HEK293 (cell line): ENCODE data around the gene BAZ2B.

ENCODE experiments used
- HOXA7 ChIP-seq: sonication (generic); formaldehyde crosslinking; IDR thresholded peaks from 2 replicates; pipeline ENCODE4 v1.8.1; 2022; ENCODE audit warnings: missing genetic modification reagents, borderline replicate concordance
- HOXD13 ChIP-seq: sonication (generic); formaldehyde crosslinking; IDR thresholded peaks from 2 replicates; pipeline ENCODE4 v1.8.0; 2022; ENCODE audit warnings: missing genetic modification reagents, borderline replicate concordance
- KLF1 ChIP-seq: fragments of 450-650 bp; formaldehyde crosslinking; IDR thresholded peaks from 2 replicates; pipeline ENCODE4 v1.5.1; 2016; ENCODE audit warnings: missing biosample characterization, missing genetic modification characterization
- KLF16 ChIP-seq: fragments of 450-650 bp; formaldehyde crosslinking; IDR thresholded peaks from 2 replicates; pipeline ENCODE4 v1.5.1; 2017; ENCODE audit warnings: missing biosample characterization, missing genetic modification characterization
- PBX3 ChIP-seq: sonication (generic); formaldehyde crosslinking; IDR thresholded peaks from 2 replicates; pipeline ENCODE4 v1.8.1; 2022; ENCODE audit warnings: mild to moderate bottlenecking, moderate library complexity, missing genetic modification reagents
- ZBTB1 ChIP-seq: fragments of 450-650 bp; formaldehyde crosslinking; IDR thresholded peaks from 2 replicates; pipeline ENCODE4 v1.5.1; 2016; ENCODE audit warnings: missing biosample characterization, missing genetic modification characterization
- ZNF23 ChIP-seq: fragments of 450-650 bp; formaldehyde crosslinking; IDR thresholded peaks from 2 replicates; pipeline ENCODE4 v1.5.1; 2016; ENCODE audit warnings: missing biosample characterization, missing genetic modification characterization, borderline replicate concordance
- ZNF341 ChIP-seq: fragments of 450-650 bp; formaldehyde crosslinking; IDR thresholded peaks from 2 replicates; pipeline ENCODE4; 2016; ENCODE audit warnings: low read depth, missing biosample characterization, missing genetic modification characterization
- ZNF48 ChIP-seq: fragments of 450-650 bp; formaldehyde crosslinking; IDR thresholded peaks from 2 replicates; pipeline ENCODE4 v1.5.1; 2016; ENCODE audit warnings: missing biosample characterization, missing genetic modification characterization
- ZNF629 ChIP-seq: fragments of 450-650 bp; formaldehyde crosslinking; IDR thresholded peaks from 2 replicates; pipeline ENCODE4 v1.5.1; 2017; ENCODE audit warnings: missing biosample characterization, missing genetic modification characterization
- TF ChIP-seq, protein P1 (sequence below): fragments of 450-650 bp; formaldehyde crosslinking; IDR thresholded peaks from 2 replicates; pipeline ENCODE4 v1.5.1; 2016; ENCODE audit warnings: missing biosample characterization, missing genetic modification characterization
- TF ChIP-seq, protein P2 (sequence below): fragments of 450-650 bp; formaldehyde crosslinking; IDR thresholded peaks from 2 replicates; pipeline ENCODE4 v1.5.1; 2016; ENCODE audit warnings: missing biosample characterization, missing genetic modification characterization, low read depth

GRCh38 chr2:159285929-159286708, 330.2 kb downstream of the BAZ2B start, which contains the start of gene WDSUB1:
- TF ChIP-seq, protein P1, sequence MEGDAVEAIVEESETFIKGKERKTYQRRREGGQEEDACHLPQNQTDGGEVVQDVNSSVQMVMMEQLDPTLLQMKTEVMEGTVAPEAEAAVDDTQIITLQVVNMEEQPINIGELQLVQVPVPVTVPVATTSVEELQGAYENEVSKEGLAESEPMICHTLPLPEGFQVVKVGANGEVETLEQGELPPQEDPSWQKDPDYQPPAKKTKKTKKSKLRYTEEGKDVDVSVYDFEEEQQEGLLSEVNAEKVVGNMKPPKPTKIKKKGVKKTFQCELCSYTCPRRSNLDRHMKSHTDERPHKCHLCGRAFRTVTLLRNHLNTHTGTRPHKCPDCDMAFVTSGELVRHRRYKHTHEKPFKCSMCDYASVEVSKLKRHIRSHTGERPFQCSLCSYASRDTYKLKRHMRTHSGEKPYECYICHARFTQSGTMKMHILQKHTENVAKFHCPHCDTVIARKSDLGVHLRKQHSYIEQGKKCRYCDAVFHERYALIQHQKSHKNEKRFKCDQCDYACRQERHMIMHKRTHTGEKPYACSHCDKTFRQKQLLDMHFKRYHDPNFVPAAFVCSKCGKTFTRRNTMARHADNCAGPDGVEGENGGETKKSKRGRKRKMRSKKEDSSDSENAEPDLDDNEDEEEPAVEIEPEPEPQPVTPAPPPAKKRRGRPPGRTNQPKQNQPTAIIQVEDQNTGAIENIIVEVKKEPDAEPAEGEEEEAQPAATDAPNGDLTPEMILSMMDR (tag by site-specific recombination): 0 out of 2 replicates have a peak, but pooled peaks have one; percentile 20
- TF ChIP-seq PBX3 (no peak), KLF16 (tag by site-specific recombination) (peak; percentile 56; the same call in 1 of the 2 replicates), ZNF48 (tag by site-specific recombination) (no peak), KLF1 (tag by site-specific recombination) (peak; percentile 72), ZNF629 (0 out of 2 replicates have a peak, but pooled peaks have one; percentile 15), ZNF341 (tag by site-specific recombination) (peak; percentile 17; the same call in 1 of the 2 replicates), ZNF23 (tag by site-specific recombination) (no peak), HOXD13 (CRISPR knock-in tag) (no peak), HOXA7 (CRISPR knock-in tag) (no peak), ZBTB1 (no peak)
- TF ChIP-seq, protein P2, sequence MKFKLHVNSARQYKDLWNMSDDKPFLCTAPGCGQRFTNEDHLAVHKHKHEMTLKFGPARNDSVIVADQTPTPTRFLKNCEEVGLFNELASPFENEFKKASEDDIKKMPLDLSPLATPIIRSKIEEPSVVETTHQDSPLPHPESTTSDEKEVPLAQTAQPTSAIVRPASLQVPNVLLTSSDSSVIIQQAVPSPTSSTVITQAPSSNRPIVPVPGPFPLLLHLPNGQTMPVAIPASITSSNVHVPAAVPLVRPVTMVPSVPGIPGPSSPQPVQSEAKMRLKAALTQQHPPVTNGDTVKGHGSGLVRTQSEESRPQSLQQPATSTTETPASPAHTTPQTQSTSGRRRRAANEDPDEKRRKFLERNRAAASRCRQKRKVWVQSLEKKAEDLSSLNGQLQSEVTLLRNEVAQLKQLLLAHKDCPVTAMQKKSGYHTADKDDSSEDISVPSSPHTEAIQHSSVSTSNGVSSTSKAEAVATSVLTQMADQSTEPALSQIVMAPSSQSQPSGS (tag by site-specific recombination): no peak
